Measurements from ENCODE around the gene HRK. TPM values are rescaled to one million over a fixed set of nuclear protein-coding genes. Genes with fewer than 3 reads are reported as not detected.

Gene HRK
- total RNA-seq, 1 donor from 2014 or later = 0.18 TPM

DNA sequence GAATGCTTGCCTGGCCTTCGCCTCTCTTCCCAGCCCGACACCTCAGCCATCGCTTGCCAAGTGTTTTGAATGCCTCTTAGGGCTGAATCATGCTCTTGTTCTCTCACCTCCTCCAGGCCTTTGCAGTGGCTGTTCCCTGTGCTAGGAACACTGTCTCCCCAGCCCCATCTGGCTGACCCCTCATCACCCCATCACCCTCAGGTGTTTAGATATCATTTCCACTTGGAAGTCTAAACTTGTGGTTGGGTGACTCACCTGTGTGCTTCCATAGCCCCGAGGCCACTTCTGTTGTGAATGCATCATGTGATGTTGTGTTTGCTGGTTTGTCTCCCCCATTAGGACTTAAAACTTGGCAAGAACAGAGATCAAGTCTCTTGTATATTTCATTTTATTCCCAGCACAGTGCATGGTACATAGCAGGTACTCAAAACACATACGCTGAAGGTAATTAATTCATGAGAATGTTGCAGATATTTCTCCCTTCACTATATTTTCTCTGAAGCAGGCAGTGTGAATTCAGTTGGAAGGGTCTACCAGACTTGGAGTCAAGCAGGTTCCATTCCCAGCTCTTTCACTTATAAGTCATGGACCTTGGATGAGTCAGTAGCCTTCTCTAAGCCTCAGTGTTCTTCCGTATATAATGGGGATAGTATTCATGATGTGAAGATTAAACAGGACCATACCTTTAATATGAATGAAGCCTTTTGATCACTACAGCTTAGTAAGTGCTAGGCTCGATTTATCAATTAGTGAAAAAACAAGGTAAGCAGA is 67.8 kb downstream of the HRK start:
- no peak overlapping the region for H3K27ac ChIP-seq
- DNase-seq (no peak), ATAC-seq (no peak)
- TF ChIP-seq, protein P1, sequence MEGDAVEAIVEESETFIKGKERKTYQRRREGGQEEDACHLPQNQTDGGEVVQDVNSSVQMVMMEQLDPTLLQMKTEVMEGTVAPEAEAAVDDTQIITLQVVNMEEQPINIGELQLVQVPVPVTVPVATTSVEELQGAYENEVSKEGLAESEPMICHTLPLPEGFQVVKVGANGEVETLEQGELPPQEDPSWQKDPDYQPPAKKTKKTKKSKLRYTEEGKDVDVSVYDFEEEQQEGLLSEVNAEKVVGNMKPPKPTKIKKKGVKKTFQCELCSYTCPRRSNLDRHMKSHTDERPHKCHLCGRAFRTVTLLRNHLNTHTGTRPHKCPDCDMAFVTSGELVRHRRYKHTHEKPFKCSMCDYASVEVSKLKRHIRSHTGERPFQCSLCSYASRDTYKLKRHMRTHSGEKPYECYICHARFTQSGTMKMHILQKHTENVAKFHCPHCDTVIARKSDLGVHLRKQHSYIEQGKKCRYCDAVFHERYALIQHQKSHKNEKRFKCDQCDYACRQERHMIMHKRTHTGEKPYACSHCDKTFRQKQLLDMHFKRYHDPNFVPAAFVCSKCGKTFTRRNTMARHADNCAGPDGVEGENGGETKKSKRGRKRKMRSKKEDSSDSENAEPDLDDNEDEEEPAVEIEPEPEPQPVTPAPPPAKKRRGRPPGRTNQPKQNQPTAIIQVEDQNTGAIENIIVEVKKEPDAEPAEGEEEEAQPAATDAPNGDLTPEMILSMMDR (IDR thresholded peaks at IDR 0.05) = no peak
- no peaks in the 10 kb centered on the region for H3K9me3 ChIP-seq
- intact Hi-C loops (cut with DNase I) = no loop called here
- H3K4me3 ChIP-seq = no peak overlapping the region
- no peaks in the 10 kb centered on the region for H3K27me3 ChIP-seq (ENCODE audit: low read depth)
- H3K36me3 ChIP-seq = no peaks in the 10 kb centered on the region
- peaks cover 7% of the 10 kb centered on the region for H3K4me1 ChIP-seq

DNA sequence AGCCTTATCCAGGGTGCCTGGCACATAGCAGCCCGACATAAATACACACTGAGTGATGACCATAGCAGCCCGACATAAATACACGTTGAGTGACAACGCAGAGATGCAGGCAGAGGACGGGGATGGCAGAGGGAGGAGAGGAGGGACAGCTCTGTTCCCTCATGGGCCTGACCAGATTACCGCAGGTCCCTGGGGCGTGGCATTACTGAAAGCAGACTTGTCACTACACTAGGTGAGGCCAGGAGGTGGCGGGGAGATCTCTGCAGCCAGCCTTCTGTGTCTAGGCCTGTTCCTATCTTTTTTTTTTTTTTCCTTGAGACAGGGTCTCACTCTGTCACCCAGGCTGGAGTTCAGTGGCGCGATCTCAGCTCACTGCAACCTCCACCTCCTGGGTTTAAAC is 69.0 kb downstream of the HRK start:
- DNase-seq = no peak
- H3K9me3 ChIP-seq = no peaks in the 10 kb centered on the region
- no peaks in the 10 kb centered on the region for H3K36me3 ChIP-seq
- no peak overlapping the region for H3K27ac ChIP-seq
- intact Hi-C loops (cut with DNase I) = no loop called here
- H3K4me1 ChIP-seq = no peaks in the 10 kb centered on the region
- no peaks in the 10 kb centered on the region for H3K27me3 ChIP-seq (ENCODE audit: low read depth)
- H3K4me3 ChIP-seq = no peak overlapping the region
- ATAC-seq = no peak
- TF ChIP-seq, protein P1 (IDR thresholded peaks at IDR 0.05) = no peak

DNA sequence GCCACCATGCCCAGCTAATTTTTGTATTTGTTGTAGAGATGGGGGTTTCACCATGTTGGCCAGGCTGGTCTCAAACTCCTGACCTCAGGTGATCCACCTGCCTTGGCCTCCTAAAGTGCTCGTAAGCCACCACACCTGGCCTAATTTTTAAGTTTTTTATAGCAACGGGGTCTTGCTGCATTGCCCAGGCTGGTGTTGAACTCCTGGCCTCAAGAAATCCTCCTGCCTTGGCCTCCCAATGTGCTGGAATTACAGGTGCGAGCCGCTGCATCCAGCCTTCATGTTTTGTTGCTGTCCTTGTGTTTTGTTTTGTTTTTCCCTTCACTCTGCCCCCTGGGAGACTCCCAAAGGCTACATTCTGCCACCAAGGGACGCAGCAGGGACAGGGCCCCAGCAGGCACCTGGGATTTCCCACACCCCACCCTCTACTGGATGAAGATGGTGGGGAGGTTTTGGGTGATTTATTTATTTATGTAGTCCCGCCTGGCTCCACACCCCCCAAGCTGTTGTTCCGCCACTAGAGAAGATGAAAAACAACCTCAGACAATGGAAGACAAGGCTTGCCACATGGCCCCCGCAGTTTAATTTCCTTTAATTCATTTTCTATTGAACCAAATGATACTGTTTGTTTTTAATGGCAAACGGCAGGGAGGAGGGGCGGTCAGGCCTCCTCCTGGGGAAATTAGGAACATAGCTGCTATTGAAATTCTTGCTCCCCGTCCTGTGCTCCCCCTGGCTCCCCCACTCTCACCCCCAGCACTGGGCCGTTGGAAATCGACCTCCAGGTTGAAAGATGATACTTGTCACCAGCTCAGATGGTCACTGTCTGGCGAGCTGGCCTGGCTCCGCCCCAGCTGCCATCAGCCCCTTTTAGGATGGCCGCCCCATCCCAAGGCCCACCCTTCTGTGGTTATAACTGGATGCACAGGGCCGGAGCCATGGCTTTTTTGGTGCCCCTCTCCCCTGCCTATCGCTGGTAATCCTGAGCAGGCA is 72.8 kb downstream of the HRK start:
- Histone ChIP-seq H3K27me3 (ENCODE audit: low read depth) (no peaks in the 10 kb centered on the region), H3K36me3 (no peaks in the 10 kb centered on the region), H3K27ac (no peak overlapping the region), H3K4me3 (no peak overlapping the region), H3K9me3 (no peaks in the 10 kb centered on the region), H3K4me1 (no peaks in the 10 kb centered on the region)
- intact Hi-C loops (cut with DNase I) = no loop called here
- ATAC-seq (no peak), DNase-seq (no peak)
- TF ChIP-seq, protein P1 (IDR thresholded peaks at IDR 0.05) = no peak

- Histone ChIP-seq H3K27ac (no peak overlapping the region), H3K36me3 (no peaks in the 10 kb centered on the region), H3K4me3 (no peak overlapping the region), H3K4me1 (no peaks in the 10 kb centered on the region), H3K27me3 (ENCODE audit: low read depth) (no peaks in the 10 kb centered on the region), H3K9me3 (no peaks in the 10 kb centered on the region)
- DNase-seq (no peak), ATAC-seq (no peak)
- TF ChIP-seq, protein P1 (IDR thresholded peaks at IDR 0.05) = no peak
- intact Hi-C loops (cut with DNase I) = no loop called here
Observed at GRCh38 chr12:116807546-116807945, 73.7 kb downstream of the HRK start.

DNA sequence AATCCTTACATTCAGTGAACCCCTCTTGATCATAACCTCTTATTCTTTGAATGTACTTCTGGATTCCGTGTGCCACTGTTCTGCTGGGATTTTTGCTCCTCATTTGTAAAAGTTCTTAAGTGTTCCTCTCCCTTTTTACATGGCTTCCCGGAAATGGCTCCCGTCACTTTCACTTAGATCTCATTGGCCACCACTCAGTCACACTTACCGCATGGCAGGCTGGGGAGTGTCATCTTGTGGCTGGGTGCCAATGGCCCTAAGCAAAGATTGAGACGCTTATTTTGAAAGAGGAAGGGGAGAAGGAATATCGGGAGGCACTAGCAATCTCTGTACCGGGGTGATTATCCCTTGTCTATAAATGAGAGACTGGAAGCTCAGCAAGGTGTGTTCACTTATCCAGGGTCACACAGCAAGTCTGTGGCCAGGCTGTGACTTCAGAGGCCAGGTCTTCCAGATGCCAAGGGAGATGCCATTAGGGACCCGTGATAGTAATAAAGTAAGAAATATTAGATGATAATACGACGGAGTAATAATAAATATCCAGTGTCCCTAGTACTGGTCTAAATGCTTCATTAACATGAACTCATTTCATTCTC is 74.3 kb downstream of the HRK start:
- Histone ChIP-seq H3K9me3 (no peaks in the 10 kb centered on the region), H3K27me3 (ENCODE audit: low read depth) (no peaks in the 10 kb centered on the region), H3K27ac (no peak overlapping the region), H3K36me3 (no peaks in the 10 kb centered on the region), H3K4me1 (no peaks in the 10 kb centered on the region), H3K4me3 (no peak overlapping the region)
- DNase-seq = no peak
- TF ChIP-seq, protein P1 (IDR thresholded peaks at IDR 0.05) = no peak
- intact Hi-C loops (cut with DNase I) = no loop called here
- ATAC-seq = no peak
